Upper lobe of right lung (tissue), 1 donor: ENCODE data around the gene ELMOD1. TPM values are rescaled to one million over a fixed set of nuclear protein-coding genes. Genes with fewer than 3 reads are reported as not detected.

Experiments
- ATAC-seq: fragments of 200-7000 bp; cut with Tn5 transposase; one replicate; pipeline ENCODE4 v1.9.1; 2020; ENCODE audit warnings: mild to moderate bottlenecking, moderate library complexity
- DNase-seq: peaks from one replicate; pipeline ENCODE4 v3.0.0-alpha.2; 2020
- H3K27ac ChIP-seq: fragments of 200-600 bp; one replicate; pipeline ENCODE4 v1.8.0; 2022
- H3K27me3 ChIP-seq: fragments of 200-600 bp; one replicate; pipeline ENCODE4 v1.8.0; 2022; ENCODE audit warnings: mild to moderate bottlenecking
- H3K36me3 ChIP-seq: fragments of 200-600 bp; one replicate; pipeline ENCODE4 v1.8.0; 2022
- H3K4me1 ChIP-seq: fragments of 200-600 bp; one replicate; pipeline ENCODE4 v1.8.0; 2022
- H3K4me3 ChIP-seq: fragments of 200-600 bp; one replicate; pipeline ENCODE4 v1.8.0; 2022; ENCODE audit warnings: mild to moderate bottlenecking
- H3K9me3 ChIP-seq: fragments of 200-600 bp; one replicate; pipeline ENCODE4 v1.8.0; 2022
- CTCF ChIP-seq: fragments of 200-600 bp; IDR thresholded peaks from one replicate; pipeline ENCODE4 v1.8.0; 2022; ENCODE audit warnings: antibody characterized with exemption
- intact Hi-C: fragments of 100-400 bp; cut with DNase I; formaldehyde crosslinking; loops from one replicate; pipeline ENCODE4 v1.11.0; 2022
- total RNA-seq: library from RNA; stranded (reverse); fragmentation: NEBNext Ultra II Directional; extraction: Animal tissue kit (Norgen Biotek cat#: 25700); gene quantifications from one replicate; pipeline ENCODE4 v1.2.1, GENCODE V29; 2021
- donor health status: DM: no; HTN: yes; CAD: no; lungs with severe emphysema.

Gene ELMOD1
- total RNA-seq, 1 donor from 2014 or later = 2.8 TPM

- intact Hi-C loops = no loop called here
- peak; percentile 50 for ATAC-seq
Measured at GRCh38 chr11:107591378-107592230, 657 bp downstream of the ELMOD1 start.

GRCh38 chr11:107592231-107592590, 1.3 kb downstream of the ELMOD1 start:
- no peaks in the 10 kb centered on the region for H3K9me3 ChIP-seq
- no peak for DNase-seq
- H3K4me1 ChIP-seq = peaks cover 20% of the 10 kb centered on the region
- ATAC-seq = no peak
- intact Hi-C loops = no loop called here
- H3K27ac ChIP-seq = no peak overlapping the region
- H3K36me3 ChIP-seq = no peaks in the 10 kb centered on the region
- peak overlapping the region; percentile 68 for H3K4me3 ChIP-seq
- TF ChIP-seq CTCF = no peak
- peaks cover 54% of the 10 kb centered on the region for H3K27me3 ChIP-seq

More at GRCh38 chr11:107591378-107592230, 657 bp downstream of the ELMOD1 start:
- no peak for TF ChIP-seq CTCF
- Histone ChIP-seq H3K4me3 (peak overlapping the region; percentile 68), H3K36me3 (no peaks in the 10 kb centered on the region), H3K4me1 (peaks cover 20% of the 10 kb centered on the region), H3K27me3 (peaks cover 54% of the 10 kb centered on the region), H3K27ac (no peak overlapping the region), H3K9me3 (no peaks in the 10 kb centered on the region)
- peak; percentile 65 for DNase-seq

GRCh38 chr11:107592813-107593212, 1.9 kb downstream of the ELMOD1 start:
- Histone ChIP-seq H3K27ac (no peak overlapping the region), H3K4me1 (peaks cover 20% of the 10 kb centered on the region), H3K27me3 (peaks cover 54% of the 10 kb centered on the region), H3K36me3 (no peaks in the 10 kb centered on the region), H3K4me3 (no peak overlapping the region), H3K9me3 (no peaks in the 10 kb centered on the region)
- intact Hi-C loops = no loop called here
- no peak for ATAC-seq
- DNase-seq = no peak
- no peak for TF ChIP-seq CTCF

- ATAC-seq = no peak
- intact Hi-C loops = no loop called here
Measured at GRCh38 chr11:107593951-107594350, 3.0 kb downstream of the ELMOD1 start.

GRCh38 chr11:107594736-107595135, 3.8 kb downstream of the ELMOD1 start:
- no peaks in the 10 kb centered on the region for H3K36me3 ChIP-seq
- no peak for DNase-seq
- H3K9me3 ChIP-seq = no peaks in the 10 kb centered on the region
- H3K27ac ChIP-seq = no peak overlapping the region
- no peak for ATAC-seq
- intact Hi-C loops = no loop called here
- peaks cover 50% of the 10 kb centered on the region for H3K27me3 ChIP-seq
- no peak overlapping the region for H3K4me3 ChIP-seq
- peaks cover 20% of the 10 kb centered on the region for H3K4me1 ChIP-seq
- TF ChIP-seq CTCF = no peak

More at GRCh38 chr11:107593951-107594350, 3.0 kb downstream of the ELMOD1 start:
- Histone ChIP-seq H3K27me3 (peaks cover 53% of the 10 kb centered on the region), H3K36me3 (no peaks in the 10 kb centered on the region), H3K27ac (no peak overlapping the region), H3K4me1 (peaks cover 20% of the 10 kb centered on the region), H3K9me3 (no peaks in the 10 kb centered on the region), H3K4me3 (no peak overlapping the region)
- no peak for TF ChIP-seq CTCF
- no peak for DNase-seq
